MM.1S (cell line): ENCODE data around the gene CTAGE1.

Source experiments
- EZH2phosphoT487 ChIP-seq: fragments of 300-600 bp; sonication (generic); IDR thresholded peaks from 2 replicates; pipeline ENCODE4 v1.6.1; 2018; ENCODE audit warnings: antibody characterized with exemption, low read length
- TF ChIP-seq, protein P1 (sequence below): fragments of 300-600 bp; sonication (generic); IDR thresholded peaks from 2 replicates; pipeline ENCODE4 v1.5.1; 2016; ENCODE audit warnings: antibody characterized with exemption, low read length, mixed read lengths

DNA sequence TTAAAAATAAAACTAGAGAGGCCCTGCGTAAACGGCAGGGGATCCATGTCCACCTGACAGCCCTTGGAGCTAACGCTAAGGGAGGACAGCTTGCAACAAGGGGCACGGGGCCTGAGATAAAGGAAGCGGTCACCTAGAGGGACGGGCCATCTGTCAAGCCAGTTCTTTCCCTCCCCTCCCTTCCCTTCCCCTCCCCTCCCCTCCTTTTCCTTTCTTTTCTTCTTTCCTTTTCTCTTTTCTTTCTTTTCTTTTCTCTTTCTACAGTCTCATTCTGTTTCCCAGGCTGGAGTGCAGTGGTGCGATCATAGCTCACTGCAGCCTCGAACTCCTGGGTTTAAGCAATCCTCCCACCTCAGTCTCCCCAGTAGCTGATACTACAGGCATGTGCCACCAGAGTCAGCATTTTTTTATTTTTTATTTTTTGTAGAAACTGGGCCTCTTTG lies 34.5 kb upstream of the CTAGE1 start:
- TF ChIP-seq, protein P1, sequence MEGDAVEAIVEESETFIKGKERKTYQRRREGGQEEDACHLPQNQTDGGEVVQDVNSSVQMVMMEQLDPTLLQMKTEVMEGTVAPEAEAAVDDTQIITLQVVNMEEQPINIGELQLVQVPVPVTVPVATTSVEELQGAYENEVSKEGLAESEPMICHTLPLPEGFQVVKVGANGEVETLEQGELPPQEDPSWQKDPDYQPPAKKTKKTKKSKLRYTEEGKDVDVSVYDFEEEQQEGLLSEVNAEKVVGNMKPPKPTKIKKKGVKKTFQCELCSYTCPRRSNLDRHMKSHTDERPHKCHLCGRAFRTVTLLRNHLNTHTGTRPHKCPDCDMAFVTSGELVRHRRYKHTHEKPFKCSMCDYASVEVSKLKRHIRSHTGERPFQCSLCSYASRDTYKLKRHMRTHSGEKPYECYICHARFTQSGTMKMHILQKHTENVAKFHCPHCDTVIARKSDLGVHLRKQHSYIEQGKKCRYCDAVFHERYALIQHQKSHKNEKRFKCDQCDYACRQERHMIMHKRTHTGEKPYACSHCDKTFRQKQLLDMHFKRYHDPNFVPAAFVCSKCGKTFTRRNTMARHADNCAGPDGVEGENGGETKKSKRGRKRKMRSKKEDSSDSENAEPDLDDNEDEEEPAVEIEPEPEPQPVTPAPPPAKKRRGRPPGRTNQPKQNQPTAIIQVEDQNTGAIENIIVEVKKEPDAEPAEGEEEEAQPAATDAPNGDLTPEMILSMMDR: no peak
- TF ChIP-seq EZH2phosphoT487: no peak
